ENCODE measurements around the gene KCTD17.

The KCTD17 gene

DNA sequence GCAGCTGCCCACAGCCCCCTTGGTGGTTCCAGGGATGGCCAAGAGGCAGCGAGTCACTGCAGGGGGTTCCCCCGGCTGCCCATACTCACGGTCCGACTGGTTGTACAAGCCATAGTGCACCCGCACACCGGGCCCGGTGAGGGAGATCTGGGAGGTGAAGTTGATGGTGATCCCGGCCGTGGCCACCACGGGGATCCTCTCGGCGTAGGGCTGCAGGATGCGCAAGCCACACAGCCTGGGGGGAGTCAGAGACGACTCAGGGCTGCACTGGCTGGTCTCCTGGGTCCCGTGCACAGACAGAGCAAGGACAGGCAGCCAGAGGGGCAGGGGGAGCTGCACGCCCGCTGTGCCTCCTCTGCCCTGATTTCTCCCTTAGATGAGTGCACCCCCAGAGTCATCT, 23.5 kb downstream of the KCTD17 start:
- TF ChIP-seq SIN3A (IDR thresholded peaks at IDR 0.05; ENCODE audit: borderline replicate concordance, insufficient read depth, low read length) (no peak), FOXP2 (optimal IDR thresholded peaks at IDR 0.05; ENCODE audit: borderline replicate concordance, extremely low read depth, extremely low read length, insufficient read depth) (no peak), POLR2AphosphoS5 (IDR thresholded peaks at IDR 0.05; ENCODE audit: low read depth, low read length) (no peak), TAF1 (IDR thresholded peaks at IDR 0.05; ENCODE audit: borderline replicate concordance, insufficient read depth, low read length) (no peak)
- TF ChIP-seq, protein P1, sequence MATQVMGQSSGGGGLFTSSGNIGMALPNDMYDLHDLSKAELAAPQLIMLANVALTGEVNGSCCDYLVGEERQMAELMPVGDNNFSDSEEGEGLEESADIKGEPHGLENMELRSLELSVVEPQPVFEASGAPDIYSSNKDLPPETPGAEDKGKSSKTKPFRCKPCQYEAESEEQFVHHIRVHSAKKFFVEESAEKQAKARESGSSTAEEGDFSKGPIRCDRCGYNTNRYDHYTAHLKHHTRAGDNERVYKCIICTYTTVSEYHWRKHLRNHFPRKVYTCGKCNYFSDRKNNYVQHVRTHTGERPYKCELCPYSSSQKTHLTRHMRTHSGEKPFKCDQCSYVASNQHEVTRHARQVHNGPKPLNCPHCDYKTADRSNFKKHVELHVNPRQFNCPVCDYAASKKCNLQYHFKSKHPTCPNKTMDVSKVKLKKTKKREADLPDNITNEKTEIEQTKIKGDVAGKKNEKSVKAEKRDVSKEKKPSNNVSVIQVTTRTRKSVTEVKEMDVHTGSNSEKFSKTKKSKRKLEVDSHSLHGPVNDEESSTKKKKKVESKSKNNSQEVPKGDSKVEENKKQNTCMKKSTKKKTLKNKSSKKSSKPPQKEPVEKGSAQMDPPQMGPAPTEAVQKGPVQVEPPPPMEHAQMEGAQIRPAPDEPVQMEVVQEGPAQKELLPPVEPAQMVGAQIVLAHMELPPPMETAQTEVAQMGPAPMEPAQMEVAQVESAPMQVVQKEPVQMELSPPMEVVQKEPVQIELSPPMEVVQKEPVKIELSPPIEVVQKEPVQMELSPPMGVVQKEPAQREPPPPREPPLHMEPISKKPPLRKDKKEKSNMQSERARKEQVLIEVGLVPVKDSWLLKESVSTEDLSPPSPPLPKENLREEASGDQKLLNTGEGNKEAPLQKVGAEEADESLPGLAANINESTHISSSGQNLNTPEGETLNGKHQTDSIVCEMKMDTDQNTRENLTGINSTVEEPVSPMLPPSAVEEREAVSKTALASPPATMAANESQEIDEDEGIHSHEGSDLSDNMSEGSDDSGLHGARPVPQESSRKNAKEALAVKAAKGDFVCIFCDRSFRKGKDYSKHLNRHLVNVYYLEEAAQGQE (IDR thresholded peaks at IDR 0.05; ENCODE audit: insufficient read depth in 1 of 2, low read depth in 2 of 2, low read length in 2 of 2): no peak

- no peak for TF ChIP-seq POLR2AphosphoS5 (IDR thresholded peaks at IDR 0.05; ENCODE audit: low read depth, low read length)
- no peak for TF ChIP-seq SIN3A (IDR thresholded peaks at IDR 0.05; ENCODE audit: borderline replicate concordance, insufficient read depth, low read length)
- no peak for TF ChIP-seq FOXP2 (optimal IDR thresholded peaks at IDR 0.05; ENCODE audit: borderline replicate concordance, extremely low read depth, extremely low read length, insufficient read depth)
- TF ChIP-seq, protein P1 (IDR thresholded peaks at IDR 0.05; ENCODE audit: insufficient read depth in 1 of 2, low read depth in 2 of 2, low read length in 2 of 2): no peak
- TF ChIP-seq TAF1 (IDR thresholded peaks at IDR 0.05; ENCODE audit: borderline replicate concordance, insufficient read depth, low read length): no peak
Observed at GRCh38 chr22:37075822-37076433, 24.4 kb downstream of the KCTD17 start.

GRCh38 chr22:37077802-37078448, 26.4 kb downstream of the KCTD17 start:
- peak; percentile 19 for TF ChIP-seq FOXP2 (optimal IDR thresholded peaks at IDR 0.05; ENCODE audit: borderline replicate concordance, extremely low read depth, extremely low read length, insufficient read depth)
- TF ChIP-seq, protein P1 (IDR thresholded peaks at IDR 0.05; ENCODE audit: insufficient read depth in 1 of 2, low read depth in 2 of 2, low read length in 2 of 2): no peak

GRCh38 chr22:37079158-37079557, 27.6 kb downstream of the KCTD17 start:
- TF ChIP-seq, protein P1 (IDR thresholded peaks at IDR 0.05; ENCODE audit: insufficient read depth in 1 of 2, low read depth in 2 of 2, low read length in 2 of 2): no peak
- TF ChIP-seq TAF1 (IDR thresholded peaks at IDR 0.05; ENCODE audit: borderline replicate concordance, insufficient read depth, low read length) (no peak), FOXP2 (optimal IDR thresholded peaks at IDR 0.05; ENCODE audit: borderline replicate concordance, extremely low read depth, extremely low read length, insufficient read depth) (no peak), POLR2AphosphoS5 (IDR thresholded peaks at IDR 0.05; ENCODE audit: low read depth, low read length) (no peak), SIN3A (IDR thresholded peaks at IDR 0.05; ENCODE audit: borderline replicate concordance, insufficient read depth, low read length) (no peak)

Data from PFSK-1 (cell line).